A549 (cell line): ENCODE data around the gene FAM47E.

ENCODE experiments used
- BHLHE40 ChIP-seq: IDR thresholded peaks from 2 replicates; pipeline ENCODE4 v1.6.1; 2012; ENCODE audit warnings: low read depth, low read length, inconsistent platforms
- CBX8 ChIP-seq: fragments of 200-600 bp; sonication (generic); IDR thresholded peaks from 2 replicates; pipeline ENCODE4 v1.6.1; 2016
- CTCF ChIP-seq: fragments of >200 bp; sonication (Bioruptor Twin); formaldehyde crosslinking; IDR thresholded peaks from 3 replicates; pipeline ENCODE4 v1.5.1; 2016
- EP300 ChIP-seq, 2 experiments: fragments of >200 bp; sonication (Bioruptor Twin); formaldehyde crosslinking; IDR thresholded peaks; 2 replicates in 1 of 2; 3 replicates in 1 of 2; pipeline ENCODE4 v1.6.1; 2016 to 2017
- FOSL2 ChIP-seq, 2 experiments: fragments of 450-650 bp in 1 of 2; fragments of >200 bp in 1 of 2; sonication (Bioruptor Twin) in 1 of 2; formaldehyde crosslinking; IDR thresholded peaks; 2 replicates each; pipeline versions ENCODE4 v1.5.0 to v1.6.1; 2016 to 2020; ENCODE audit warnings: mild to moderate bottlenecking in 1 of 2, moderate library complexity in 1 of 2
- HDAC2 ChIP-seq: fragments of 200-600 bp; sonication (generic); IDR thresholded peaks from 2 replicates; pipeline ENCODE4 v1.6.1; 2016
- HMGXB4 ChIP-seq: fragments of 250-450 bp; sonication (Bioruptor Pico); IDR thresholded peaks from 2 replicates; pipeline ENCODE4 v1.5.0; 2021; ENCODE audit warnings: mild to moderate bottlenecking, moderate library complexity, borderline replicate concordance
- JUN ChIP-seq, 2 experiments: fragments of >200 bp; sonication (Bioruptor Twin); formaldehyde crosslinking; IDR thresholded peaks; 2 replicates in 1 of 2; 3 replicates in 1 of 2; pipeline ENCODE4 v1.6.1; 2016 to 2017
- MAZ ChIP-seq: fragments of 150-350 bp; IDR thresholded peaks from 2 replicates; pipeline ENCODE4 v1.6.1; 2014; ENCODE audit warnings: antibody characterized with exemption, low read depth, low read length, borderline replicate concordance
- RAD21 ChIP-seq, 2 experiments: fragments of >200 bp in 1 of 2; sonication (Bioruptor Twin) in 1 of 2; formaldehyde crosslinking in 1 of 2; IDR thresholded peaks in 1 of 2; conservative IDR thresholded peaks in 1 of 2; 2 replicates in 1 of 2; 3 replicates in 1 of 2; pipeline ENCODE4 v1.6.1; 2012 to 2018; ENCODE audit warnings: inconsistent platforms in 1 of 2
- RARB ChIP-seq: fragments of 250-450 bp; sonication (Bioruptor Pico); IDR thresholded peaks from 2 replicates; pipeline ENCODE4 v1.8.0; 2021; ENCODE audit warnings: mild to moderate bottlenecking, moderate library complexity
- REST ChIP-seq: fragments of 200-600 bp; sonication (generic); IDR thresholded peaks from 2 replicates; pipeline ENCODE4 v1.6.1; 2016; ENCODE audit warnings: antibody characterized with exemption, mild to moderate bottlenecking, moderate library complexity
- RNF2 ChIP-seq: fragments of 200-600 bp; sonication (generic); IDR thresholded peaks from 2 replicates; pipeline ENCODE4 v1.6.1; 2016; ENCODE audit warnings: low read depth, mild to moderate bottlenecking, antibody characterized with exemption, moderate library complexity, borderline replicate concordance
- ZNF302 ChIP-seq: fragments of 250-450 bp; sonication (Bioruptor Pico); IDR thresholded peaks from 2 replicates; pipeline ENCODE4 v1.9.0; 2021; ENCODE audit warnings: inconsistent platforms, mild to moderate bottlenecking, moderate library complexity

GRCh38 chr4:76275486-76276124 lies 24.1 kb downstream of the FAM47E start:
- no peak for TF ChIP-seq HDAC2
- no peak for TF ChIP-seq EP300 (IDR thresholded peaks at IDR 0.05)
- no peak for TF ChIP-seq CTCF
- TF ChIP-seq RNF2: no peak
- no peak for TF ChIP-seq RAD21 (conservative IDR thresholded peaks at IDR 0.05 in 1 of 2, IDR thresholded peaks at IDR 0.05 in 1 of 2)
- no peak for TF ChIP-seq ZNF302 (CRISPR knock-in tag)
- TF ChIP-seq FOSL2 (IDR thresholded peaks at IDR 0.05): no peak
- TF ChIP-seq FOSL2 (CRISPR knock-in tag; IDR thresholded peaks at IDR 0.05): no peak
- no peak for TF ChIP-seq CBX8
- no peak for TF ChIP-seq REST
- TF ChIP-seq MAZ: no peak
- TF ChIP-seq JUN (IDR thresholded peaks at IDR 0.05): no peak
- no peak for TF ChIP-seq BHLHE40
- no peak for TF ChIP-seq RARB (CRISPR knock-in tag)
- TF ChIP-seq HMGXB4 (CRISPR knock-in tag): no peak
